K562 (cell line): ENCODE measurements around the gene RFX7. TPM values are rescaled to one million over a fixed set of nuclear protein-coding genes. Genes with fewer than 3 reads are reported as not detected.

ENCODE experiments used
- CBX5 ChIP-seq: IDR thresholded peaks from 2 replicates; pipeline ENCODE4 v1.6.1; 2014; ENCODE audit warnings: low read depth, borderline replicate concordance
- CHD4 ChIP-seq: fragments of 200-600 bp; sonication (generic); IDR thresholded peaks from 3 replicates; pipeline ENCODE4 v1.6.1; 2012; ENCODE audit warnings: low read depth, mild to moderate bottlenecking, mixed read lengths, low read length, inconsistent platforms; ENCODE audit not compliant: insufficient read depth, insufficient replicate concordance, poor library complexity, severe bottlenecking
- ID3 ChIP-seq, 2 experiments: fragments of 250-450 bp in 1 of 2; fragments of 450-650 bp in 1 of 2; sonication (Bioruptor Pico) in 1 of 2; IDR thresholded peaks; 2 replicates each; pipeline versions ENCODE4 v1.6.1 to v1.8.0; 2016 to 2021; ENCODE audit warnings: mild to moderate bottlenecking in 2 of 2, moderate library complexity in 2 of 2, missing compliant biosample characterization in 1 of 2, missing genetic modification characterization in 1 of 2
- KLF13 ChIP-seq: fragments of 450-650 bp; IDR thresholded peaks from 2 replicates; pipeline ENCODE4 v1.6.1; 2016; ENCODE audit warnings: missing genetic modification characterization, low read depth, mild to moderate bottlenecking, missing compliant biosample characterization, moderate library complexity, borderline replicate concordance
- MAFG ChIP-seq: fragments of 450-650 bp; conservative IDR thresholded peaks from 2 replicates; pipeline ENCODE4 v1.6.1; 2016; ENCODE audit warnings: missing genetic modification characterization, missing compliant biosample characterization
- MYBL2 ChIP-seq, 2 experiments: fragments of 450-650 bp in 1 of 2; sonication (generic) in 1 of 2; formaldehyde crosslinking in 1 of 2; IDR thresholded peaks; 2 replicates each; pipeline versions ENCODE4 v1.6.1 to v1.8.1; 2017 to 2022; ENCODE audit warnings: borderline replicate concordance in 1 of 2, inconsistent platforms in 1 of 2, low read depth in 1 of 2, mild to moderate bottlenecking in 1 of 2, missing genetic modification reagents in 1 of 2, moderate library complexity in 1 of 2
- NELFE ChIP-seq: IDR thresholded peaks from 2 replicates; pipeline ENCODE4 v1.6.1; 2011; ENCODE audit warnings: mild to moderate bottlenecking; ENCODE audit not compliant: insufficient read depth, insufficient read length
- NR2C1 ChIP-seq, 2 experiments: fragments of 450-650 bp; IDR thresholded peaks; 2 replicates each; pipeline ENCODE4 v1.6.1; 2017; ENCODE audit warnings: mild to moderate bottlenecking in 2 of 2, antibody characterized with exemption in 1 of 2, inconsistent platforms in 1 of 2, missing compliant biosample characterization in 1 of 2, missing genetic modification characterization in 1 of 2
- NR3C1 ChIP-seq: sonication (generic); formaldehyde crosslinking; IDR thresholded peaks from 2 replicates; pipeline ENCODE4 v1.8.1; 2022; ENCODE audit warnings: missing genetic modification reagents
- PHB2 ChIP-seq: fragments of 450-650 bp; IDR thresholded peaks from 2 replicates; pipeline ENCODE4 v1.6.1; 2017; ENCODE audit warnings: low read depth
- PRDM10 ChIP-seq: fragments of 450-650 bp; IDR thresholded peaks from 2 replicates; pipeline ENCODE4 v1.6.1; 2018; ENCODE audit not compliant: partially characterized antibody
- RAD21 ChIP-seq, 2 experiments: fragments of 250-450 bp in 1 of 2; fragments of 450-650 bp in 1 of 2; sonication (Bioruptor Pico) in 1 of 2; formaldehyde crosslinking in 1 of 2; IDR thresholded peaks in 1 of 2; conservative IDR thresholded peaks in 1 of 2; 2 replicates each; pipeline versions ENCODE4 v1.4.0 to v1.8.0; 2020 to 2022; ENCODE audit warnings: mild to moderate bottlenecking in 2 of 2, moderate library complexity in 1 of 2
- RCOR1 ChIP-seq, 2 experiments: IDR thresholded peaks; 2 replicates each; pipeline ENCODE4 v1.6.1; 2012; ENCODE audit warnings: low read depth in 2 of 2, low read length in 2 of 2, borderline replicate concordance in 1 of 2, improper control_type of control experiment in 1 of 2
- SMARCA4 ChIP-seq: fragments of 450-650 bp; IDR thresholded peaks from 2 replicates; pipeline ENCODE4 v1.6.1; 2016
- TAF7 ChIP-seq: fragments of 450-650 bp; IDR thresholded peaks from 2 replicates; pipeline ENCODE4 v1.6.1; 2016; ENCODE audit warnings: missing genetic modification characterization, missing compliant biosample characterization
- TARDBP ChIP-seq: fragments of 450-650 bp; IDR thresholded peaks from 2 replicates; pipeline ENCODE4 v1.6.1; 2016
- ZNF124 ChIP-seq: sonication (generic); formaldehyde crosslinking; IDR thresholded peaks from 2 replicates; pipeline ENCODE4 v1.8.1; 2022; ENCODE audit warnings: missing genetic modification reagents
- polyA plus RNA-seq, 8 experiments: library from polyadenylated mRNA; depleted of rRNA in 4 of 8; stranded (reverse) in 5 of 8; unstranded in 3 of 8; fragments of >200 nt; fragmentation: Nextera tagmentation in 2 of 8; fragmentation: Illumina TruSeq in 1 of 8; extraction: Ambion mirVana in 2 of 8; extraction: Trizol in 1 of 8; gene quantifications; 2 replicates each; pipeline versions ENCODE4 v1.2.1 to v1.2.3, GENCODE V29; 2011 to 2014; ENCODE audit warnings: inconsistent platforms in 1 of 8, missing spikeins in 1 of 8
- total RNA-seq, 7 experiments: library from RNA; depleted of rRNA in 6 of 7; stranded (reverse); fragments of >200 nt in 6 of 7; fragmentation: Illumina TruSeq in 2 of 7; extraction: Trizol in 2 of 7; gene quantifications; 2 replicates each; pipeline versions ENCODE4 v1.2.1 to v1.2.3, GENCODE V29; 2011 to 2021; ENCODE audit warnings: low replicate concordance in 1 of 7
- TF ChIP-seq, protein P1 (sequence below): fragments of 450-650 bp; IDR thresholded peaks from 2 replicates; pipeline ENCODE4 v1.6.1; 2016
- TF ChIP-seq, protein P2 (sequence below): sonication (generic); formaldehyde crosslinking; IDR thresholded peaks from 2 replicates; pipeline ENCODE4 v1.8.1; 2023; ENCODE audit warnings: mild to moderate bottlenecking, missing genetic modification reagents
- TF ChIP-seq, protein P3 (sequence below): IDR thresholded peaks from 2 replicates; pipeline ENCODE4 v1.6.1; 2011; ENCODE audit not compliant: insufficient read length; ENCODE audit errors: extremely low read depth

The RFX7 gene
- total and polyA plus RNA-seq, 9 of the 15 experiments (the other 6 are each of a cell fraction or from before 2014, with no cell fraction given) = 2.4 to 17.9 (median 6.3) TPM

DNA sequence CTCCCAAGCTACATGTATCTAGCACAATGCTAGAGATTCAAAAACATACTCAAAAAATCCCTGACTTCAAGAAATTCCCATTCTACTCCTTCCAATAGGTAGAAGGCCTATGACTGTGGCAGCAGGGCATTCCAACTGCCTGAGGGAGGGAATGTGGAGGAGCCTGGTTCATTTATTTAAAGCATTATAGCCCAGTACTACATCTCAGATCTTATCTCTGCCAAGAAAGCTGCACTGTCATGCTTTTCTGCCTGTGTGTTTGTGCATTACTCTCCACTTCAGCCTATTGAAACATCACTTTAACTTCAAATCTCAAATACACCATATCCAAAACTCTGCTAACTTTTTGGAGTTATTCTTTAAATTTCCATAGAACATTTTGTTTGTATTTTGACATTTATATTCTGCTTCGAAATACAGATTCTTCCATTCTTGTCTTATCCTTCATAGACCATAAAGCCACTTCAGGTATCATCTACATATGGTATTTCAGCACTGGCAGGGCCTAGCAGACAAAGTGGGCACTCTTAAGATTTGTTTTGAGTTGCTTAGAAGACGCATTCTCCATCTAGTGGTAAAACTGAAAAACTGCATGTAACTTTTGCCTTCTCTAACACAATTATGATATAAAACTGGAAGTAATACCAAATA, 191.2 kb downstream of the RFX7 start (continued):
- no peak for TF ChIP-seq NR2C1 (IDR thresholded peaks at IDR 0.05)
- TF ChIP-seq NR2C1 (tag; IDR thresholded peaks at IDR 0.05) = no peak
- TF ChIP-seq TARDBP = no peak
- TF ChIP-seq NR3C1 (CRISPR knock-in tag) = no peak
- TF ChIP-seq NELFE = no peak
- no peak for TF ChIP-seq KLF13 (tag)
- no peak for TF ChIP-seq CBX5
- no peak for TF ChIP-seq RCOR1 (IDR thresholded peaks at IDR 0.05; ENCODE audit: borderline replicate concordance in 1 of 2, low read depth in 2 of 2, low read length in 2 of 2)
- TF ChIP-seq, protein P1, sequence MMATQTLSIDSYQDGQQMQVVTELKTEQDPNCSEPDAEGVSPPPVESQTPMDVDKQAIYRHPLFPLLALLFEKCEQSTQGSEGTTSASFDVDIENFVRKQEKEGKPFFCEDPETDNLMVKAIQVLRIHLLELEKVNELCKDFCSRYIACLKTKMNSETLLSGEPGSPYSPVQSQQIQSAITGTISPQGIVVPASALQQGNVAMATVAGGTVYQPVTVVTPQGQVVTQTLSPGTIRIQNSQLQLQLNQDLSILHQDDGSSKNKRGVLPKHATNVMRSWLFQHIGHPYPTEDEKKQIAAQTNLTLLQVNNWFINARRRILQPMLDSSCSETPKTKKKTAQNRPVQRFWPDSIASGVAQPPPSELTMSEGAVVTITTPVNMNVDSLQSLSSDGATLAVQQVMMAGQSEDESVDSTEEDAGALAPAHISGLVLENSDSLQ = no peak
- TF ChIP-seq RAD21 (CRISPR knock-in tag; conservative IDR thresholded peaks at IDR 0.05 in 1 of 2, IDR thresholded peaks at IDR 0.05 in 1 of 2) = peak; percentile 37 to 79; a peak in 3 of 4 replicates
- no peak for TF ChIP-seq MYBL2 (IDR thresholded peaks at IDR 0.05; ENCODE audit: low read depth)
- TF ChIP-seq MYBL2 (CRISPR knock-in tag; IDR thresholded peaks at IDR 0.05; ENCODE audit: borderline replicate concordance) = no peak
- TF ChIP-seq MAFG = peak; percentile 76
- TF ChIP-seq TAF7 (tag) = no peak
- TF ChIP-seq ZNF124 (CRISPR knock-in tag) = no peak
- no peak for TF ChIP-seq ID3 (CRISPR knock-in tag; IDR thresholded peaks at IDR 0.05)
- no peak for TF ChIP-seq ID3 (tag; IDR thresholded peaks at IDR 0.05)
- TF ChIP-seq, protein P2, sequence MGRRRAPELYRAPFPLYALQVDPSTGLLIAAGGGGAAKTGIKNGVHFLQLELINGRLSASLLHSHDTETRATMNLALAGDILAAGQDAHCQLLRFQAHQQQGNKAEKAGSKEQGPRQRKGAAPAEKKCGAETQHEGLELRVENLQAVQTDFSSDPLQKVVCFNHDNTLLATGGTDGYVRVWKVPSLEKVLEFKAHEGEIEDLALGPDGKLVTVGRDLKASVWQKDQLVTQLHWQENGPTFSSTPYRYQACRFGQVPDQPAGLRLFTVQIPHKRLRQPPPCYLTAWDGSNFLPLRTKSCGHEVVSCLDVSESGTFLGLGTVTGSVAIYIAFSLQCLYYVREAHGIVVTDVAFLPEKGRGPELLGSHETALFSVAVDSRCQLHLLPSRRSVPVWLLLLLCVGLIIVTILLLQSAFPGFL (CRISPR knock-in tag) = no peak
- TF ChIP-seq CHD4 = no peak
- TF ChIP-seq SMARCA4 = peak; percentile 27; the same call in 1 of the 2 replicates
- TF ChIP-seq PRDM10 = no peak
- TF ChIP-seq, protein P3, sequence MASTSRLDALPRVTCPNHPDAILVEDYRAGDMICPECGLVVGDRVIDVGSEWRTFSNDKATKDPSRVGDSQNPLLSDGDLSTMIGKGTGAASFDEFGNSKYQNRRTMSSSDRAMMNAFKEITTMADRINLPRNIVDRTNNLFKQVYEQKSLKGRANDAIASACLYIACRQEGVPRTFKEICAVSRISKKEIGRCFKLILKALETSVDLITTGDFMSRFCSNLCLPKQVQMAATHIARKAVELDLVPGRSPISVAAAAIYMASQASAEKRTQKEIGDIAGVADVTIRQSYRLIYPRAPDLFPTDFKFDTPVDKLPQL = no peak
- TF ChIP-seq PHB2 = no peak
